WTC11 (cell line): ENCODE measurements around the gene CD40. TPM values are rescaled to one million over a fixed set of nuclear protein-coding genes. Genes with fewer than 3 reads are reported as not detected.

ENCODE experiments used
- ATAC-seq: fragments of 200-7000 bp; cut with Tn5 transposase; 2 replicates; pipeline ENCODE4 v1.10.0; 2021; ENCODE audit warnings: mild to moderate bottlenecking, moderate library complexity
- CTCF ChIA-PET: fragments of 300-600 bp; sonication (Branson Sonifier 250); formaldehyde crosslinking; loops from one replicate; lab custom pipeline; 2021; ENCODE audit warnings: antibody characterized with exemption; lab: Charles Lee
- POLR2A ChIA-PET: fragments of 350-600 bp; sonication (Branson Sonifier 250); formaldehyde crosslinking; loops from one replicate; lab custom pipeline; 2021; ENCODE audit warnings: antibody characterized with exemption; lab: Charles Lee
- DNase-seq: peaks from one replicate; pipeline ENCODE4 v3.0.0; 2021; ENCODE audit warnings: low spot score
- H3K27ac Mint-ChIP-seq: 2 replicates; pipeline ENCODE4 v1.8.0; 2021; ENCODE audit warnings: mixed read lengths
- H3K27me3 Mint-ChIP-seq: 2 replicates; pipeline ENCODE4 v1.8.0; 2021; ENCODE audit warnings: low read depth, mild to moderate bottlenecking, moderate library complexity, mixed read lengths
- H3K36me3 Mint-ChIP-seq: 2 replicates; pipeline ENCODE4 v1.8.0; 2021; ENCODE audit warnings: mixed read lengths
- H3K4me1 Mint-ChIP-seq: 2 replicates; pipeline ENCODE4 v1.8.0; 2022; ENCODE audit warnings: mixed read lengths
- H3K4me3 Mint-ChIP-seq: 2 replicates; pipeline ENCODE4 v1.8.0; 2021; ENCODE audit warnings: mild to moderate bottlenecking, moderate library complexity, mixed read lengths
- H3K9me3 Mint-ChIP-seq: 2 replicates; pipeline ENCODE4 v1.8.0; 2021; ENCODE audit warnings: mixed read lengths
- AR ChIP-seq: fragments of 250-450 bp; sonication (Bioruptor Pico); IDR thresholded peaks from 2 replicates; pipeline ENCODE4 v1.9.0; 2021; ENCODE audit warnings: mild to moderate bottlenecking
- ATF3 ChIP-seq: sonication (generic); formaldehyde crosslinking; conservative IDR thresholded peaks from 2 replicates; pipeline ENCODE4 v1.8.1; 2022; ENCODE audit warnings: mild to moderate bottlenecking, missing genetic modification reagents
- FOXK1 ChIP-seq: sonication (generic); formaldehyde crosslinking; IDR thresholded peaks from 2 replicates; pipeline ENCODE4 v1.8.0; 2022; ENCODE audit warnings: mild to moderate bottlenecking, moderate library complexity, missing genetic modification reagents
- NFATC4 ChIP-seq: fragments of 250-450 bp; sonication (Bioruptor Pico); IDR thresholded peaks from 2 replicates; pipeline ENCODE4 v1.9.0; 2021; ENCODE audit warnings: mild to moderate bottlenecking
- SMAD4 ChIP-seq: sonication (generic); formaldehyde crosslinking; IDR thresholded peaks from 2 replicates; pipeline ENCODE4 v1.8.0; 2022; ENCODE audit warnings: mild to moderate bottlenecking, missing genetic modification reagents
- TEAD4 ChIP-seq: sonication (generic); formaldehyde crosslinking; IDR thresholded peaks from 2 replicates; pipeline ENCODE4 v1.8.0; 2022; ENCODE audit warnings: mild to moderate bottlenecking, missing genetic modification reagents
- ZNF317 ChIP-seq: sonication (generic); formaldehyde crosslinking; IDR thresholded peaks from 2 replicates; pipeline ENCODE4 v1.8.1; 2023; ENCODE audit warnings: low read depth, mild to moderate bottlenecking, moderate library complexity, missing genetic modification reagents, borderline replicate concordance
- ZNF532 ChIP-seq: fragments of 250-450 bp; sonication (Bioruptor Pico); IDR thresholded peaks from 2 replicates; pipeline ENCODE4 v1.9.0; 2021; ENCODE audit warnings: mild to moderate bottlenecking, borderline replicate concordance
- total RNA-seq: library from RNA; stranded (reverse); gene quantifications from 3 replicates; pipeline ENCODE4 v1.2.3, GENCODE V29; 2021
- TF ChIP-seq, protein P1 (sequence below): sonication (generic); formaldehyde crosslinking; IDR thresholded peaks from 2 replicates; pipeline ENCODE4 v1.8.0; 2023; ENCODE audit warnings: missing genetic modification reagents
- TF ChIP-seq, protein P2 (sequence below): sonication (generic); formaldehyde crosslinking; IDR thresholded peaks from 2 replicates; pipeline ENCODE4 v1.8.0; 2022; ENCODE audit warnings: mild to moderate bottlenecking, missing genetic modification reagents
- TF ChIP-seq, protein P3 (sequence below): fragments of 250-450 bp; sonication (Bioruptor Pico); IDR thresholded peaks from 2 replicates; pipeline ENCODE4 v1.9.0; 2021; ENCODE audit warnings: mild to moderate bottlenecking

CD40 gene
- total RNA-seq, 1 experiment from 2014 or later, result 14.8 TPM

DNA sequence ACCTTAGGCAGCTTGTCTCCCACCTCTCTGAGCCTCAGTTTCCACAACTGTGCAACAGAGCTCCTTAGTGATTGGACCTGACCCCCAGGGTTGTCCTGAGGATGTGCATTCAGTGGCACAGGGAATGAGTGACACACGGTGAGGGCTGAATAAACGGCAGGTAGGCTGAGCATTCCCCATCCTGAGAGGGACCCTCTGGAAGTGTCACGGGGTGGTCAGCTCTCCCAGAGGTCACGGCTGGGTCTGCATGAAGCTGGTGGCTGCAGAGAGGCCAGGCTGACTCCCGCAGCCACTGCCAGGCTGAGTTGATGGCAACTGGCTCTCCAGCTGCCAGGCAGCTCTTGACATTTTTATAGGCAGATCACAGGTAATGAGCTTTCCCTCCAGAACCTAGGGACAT is 42.5 kb downstream of the CD40 start (continued):
- TF ChIP-seq TEAD4 (CRISPR knock-in tag) (no peak), ZNF532 (CRISPR knock-in tag) (no peak), SMAD4 (CRISPR knock-in tag) (no peak), ATF3 (CRISPR knock-in tag) (no peak), FOXK1 (CRISPR knock-in tag) (no peak), NFATC4 (CRISPR knock-in tag) (no peak), ZNF317 (no peak)
- TF ChIP-seq, protein P1, sequence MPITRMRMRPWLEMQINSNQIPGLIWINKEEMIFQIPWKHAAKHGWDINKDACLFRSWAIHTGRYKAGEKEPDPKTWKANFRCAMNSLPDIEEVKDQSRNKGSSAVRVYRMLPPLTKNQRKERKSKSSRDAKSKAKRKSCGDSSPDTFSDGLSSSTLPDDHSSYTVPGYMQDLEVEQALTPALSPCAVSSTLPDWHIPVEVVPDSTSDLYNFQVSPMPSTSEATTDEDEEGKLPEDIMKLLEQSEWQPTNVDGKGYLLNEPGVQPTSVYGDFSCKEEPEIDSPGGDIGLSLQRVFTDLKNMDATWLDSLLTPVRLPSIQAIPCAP (CRISPR knock-in tag), result no peak

DNA sequence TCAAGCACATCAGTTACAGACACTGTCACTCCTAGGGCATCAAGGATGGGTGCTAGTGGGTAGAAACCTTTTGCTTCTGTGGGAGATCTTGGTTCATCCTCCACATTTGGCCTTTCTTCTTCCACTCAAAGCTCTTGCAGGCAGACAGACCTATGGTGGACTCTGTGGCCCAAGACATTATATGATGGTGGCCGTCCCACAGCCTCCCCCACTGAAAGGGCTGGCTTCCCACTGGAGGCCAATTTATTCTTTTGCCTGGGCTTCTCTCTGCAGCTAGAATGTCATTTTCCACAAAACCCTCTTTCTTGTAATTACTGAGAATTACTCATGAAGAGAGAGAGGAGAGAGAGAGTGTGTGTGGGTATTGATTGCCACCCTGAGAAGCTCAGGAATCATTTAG is 43.8 kb downstream of the CD40 start:
- ChIA-PET POLR2A (no interaction called here), CTCF (interaction anchor here (1.3 to 2.0 kb wide), 3 partner anchors 10 to 139 kb away, joined by 3 to 6 read pairs (median 6); no protein-coding TSS in a partner anchor)
- no peak for DNase-seq
- H3K4me1 Mint-ChIP-seq, result no peaks in the 10 kb centered on the region
- ATAC-seq, result no peak
- TF ChIP-seq, protein P2, sequence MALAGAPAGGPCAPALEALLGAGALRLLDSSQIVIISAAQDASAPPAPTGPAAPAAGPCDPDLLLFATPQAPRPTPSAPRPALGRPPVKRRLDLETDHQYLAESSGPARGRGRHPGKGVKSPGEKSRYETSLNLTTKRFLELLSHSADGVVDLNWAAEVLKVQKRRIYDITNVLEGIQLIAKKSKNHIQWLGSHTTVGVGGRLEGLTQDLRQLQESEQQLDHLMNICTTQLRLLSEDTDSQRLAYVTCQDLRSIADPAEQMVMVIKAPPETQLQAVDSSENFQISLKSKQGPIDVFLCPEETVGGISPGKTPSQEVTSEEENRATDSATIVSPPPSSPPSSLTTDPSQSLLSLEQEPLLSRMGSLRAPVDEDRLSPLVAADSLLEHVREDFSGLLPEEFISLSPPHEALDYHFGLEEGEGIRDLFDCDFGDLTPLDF, result no peak
- no peak overlapping the region for H3K27ac Mint-ChIP-seq
- no peaks in the 10 kb centered on the region for H3K36me3 Mint-ChIP-seq
- no peak overlapping the region for H3K4me3 Mint-ChIP-seq
- H3K9me3 Mint-ChIP-seq, result no peaks in the 10 kb centered on the region
- peaks cover 7% of the 10 kb centered on the region for H3K27me3 Mint-ChIP-seq

GRCh38 chr20:46164254-46164653 is 46.1 kb downstream of the CD40 start:
- DNase-seq, result no peak
- peaks cover 7% of the 10 kb centered on the region for H3K27me3 Mint-ChIP-seq
- CTCF ChIA-PET, result interaction anchor here (1.2 kb wide), 1 partner anchor 10 kb away, joined by 6 read pairs; no protein-coding TSS in a partner anchor
- TF ChIP-seq, protein P3, sequence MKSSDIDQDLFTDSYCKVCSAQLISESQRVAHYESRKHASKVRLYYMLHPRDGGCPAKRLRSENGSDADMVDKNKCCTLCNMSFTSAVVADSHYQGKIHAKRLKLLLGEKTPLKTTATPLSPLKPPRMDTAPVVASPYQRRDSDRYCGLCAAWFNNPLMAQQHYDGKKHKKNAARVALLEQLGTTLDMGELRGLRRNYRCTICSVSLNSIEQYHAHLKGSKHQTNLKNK, result no peak
- TF ChIP-seq AR, result no peak
- TF ChIP-seq, all 79 proteins: peak for 0
- no peak for ATAC-seq
- POLR2A ChIA-PET, result no interaction called here
- Mint-ChIP-seq H3K4me3 (no peak overlapping the region), H3K36me3 (no peaks in the 10 kb centered on the region), H3K27ac (no peak overlapping the region), H3K9me3 (no peaks in the 10 kb centered on the region), H3K4me1 (no peaks in the 10 kb centered on the region)
